ENCODE measurements around the gene PLCD4.

Gene PLCD4

DNA sequence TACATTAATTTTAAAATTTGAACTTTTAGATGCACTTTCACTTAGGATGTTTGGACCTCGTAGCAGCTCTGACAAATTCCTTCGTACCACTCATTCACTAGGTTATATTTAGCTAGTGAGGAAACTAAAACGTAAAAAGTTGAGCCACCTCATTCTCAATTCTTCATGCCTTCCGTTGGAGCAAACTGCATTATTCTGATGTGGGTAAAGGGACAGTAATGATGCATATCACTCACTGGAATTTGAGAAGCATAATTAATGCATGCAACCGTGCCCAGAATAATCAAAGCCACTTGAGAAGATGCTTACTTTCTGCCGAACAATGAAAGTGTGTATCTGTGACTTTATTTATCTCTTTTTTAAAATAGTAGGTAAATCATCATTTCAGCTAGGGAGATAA lies 36.8 kb upstream of the PLCD4 start:
- peaks cover 17% of the 10 kb centered on the region for H3K4me1 ChIP-seq
- H3K4me3 ChIP-seq (ENCODE audit: low read depth, low read length) = no peak overlapping the region
- H3K27me3 ChIP-seq (ENCODE audit: control insufficient read depth, insufficient read depth, low read length) = no peaks in the 10 kb centered on the region
- no peaks in the 10 kb centered on the region for H3K36me3 ChIP-seq (ENCODE audit: control insufficient read depth, insufficient read depth, low read length)
- H2AFZ ChIP-seq = no peak overlapping the region
- TF ChIP-seq, protein P1, sequence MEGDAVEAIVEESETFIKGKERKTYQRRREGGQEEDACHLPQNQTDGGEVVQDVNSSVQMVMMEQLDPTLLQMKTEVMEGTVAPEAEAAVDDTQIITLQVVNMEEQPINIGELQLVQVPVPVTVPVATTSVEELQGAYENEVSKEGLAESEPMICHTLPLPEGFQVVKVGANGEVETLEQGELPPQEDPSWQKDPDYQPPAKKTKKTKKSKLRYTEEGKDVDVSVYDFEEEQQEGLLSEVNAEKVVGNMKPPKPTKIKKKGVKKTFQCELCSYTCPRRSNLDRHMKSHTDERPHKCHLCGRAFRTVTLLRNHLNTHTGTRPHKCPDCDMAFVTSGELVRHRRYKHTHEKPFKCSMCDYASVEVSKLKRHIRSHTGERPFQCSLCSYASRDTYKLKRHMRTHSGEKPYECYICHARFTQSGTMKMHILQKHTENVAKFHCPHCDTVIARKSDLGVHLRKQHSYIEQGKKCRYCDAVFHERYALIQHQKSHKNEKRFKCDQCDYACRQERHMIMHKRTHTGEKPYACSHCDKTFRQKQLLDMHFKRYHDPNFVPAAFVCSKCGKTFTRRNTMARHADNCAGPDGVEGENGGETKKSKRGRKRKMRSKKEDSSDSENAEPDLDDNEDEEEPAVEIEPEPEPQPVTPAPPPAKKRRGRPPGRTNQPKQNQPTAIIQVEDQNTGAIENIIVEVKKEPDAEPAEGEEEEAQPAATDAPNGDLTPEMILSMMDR (IDR thresholded peaks at IDR 0.05) = no peak
- peaks cover 46% of the 10 kb centered on the region for H3K79me2 ChIP-seq
- H3K9me3 ChIP-seq (ENCODE audit: control insufficient read depth, low read length) = no peaks in the 10 kb centered on the region
- H3K27ac ChIP-seq = peak overlapping the region; percentile 95
- no peak overlapping the region for H3K4me2 ChIP-seq (ENCODE audit: low read length)
- H3K9ac ChIP-seq = no peak overlapping the region

DNA sequence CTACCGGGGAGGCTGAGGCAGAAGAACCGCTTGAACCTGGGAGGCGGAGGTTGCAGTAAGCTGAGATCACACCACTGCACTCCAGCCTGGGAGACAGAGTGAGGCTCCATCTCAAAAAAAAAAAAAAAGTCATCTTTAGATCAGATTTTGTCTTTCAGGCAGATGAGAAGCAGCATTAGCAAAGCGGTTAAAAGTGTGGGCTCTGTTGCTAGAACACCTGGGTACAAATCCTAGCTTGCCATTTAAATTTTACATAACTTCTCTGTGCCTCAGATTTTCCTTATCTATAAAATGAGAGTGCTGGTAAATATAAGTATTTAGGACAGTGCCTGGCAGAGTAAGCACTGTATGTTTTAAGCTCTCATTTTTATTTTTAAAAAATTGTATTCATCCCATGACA lies 30.8 kb upstream of the PLCD4 start:
- no peaks in the 10 kb centered on the region for H3K27me3 ChIP-seq (ENCODE audit: control insufficient read depth, insufficient read depth, low read length)
- TF ChIP-seq, protein P1 (IDR thresholded peaks at IDR 0.05) = no peak
- no peak overlapping the region for H3K4me2 ChIP-seq (ENCODE audit: low read length)
- no peaks in the 10 kb centered on the region for H3K9me3 ChIP-seq (ENCODE audit: control insufficient read depth, low read length)
- peaks cover 56% of the 10 kb centered on the region for H3K79me2 ChIP-seq
- H3K36me3 ChIP-seq (ENCODE audit: control insufficient read depth, insufficient read depth, low read length) = no peaks in the 10 kb centered on the region
- H3K27ac ChIP-seq = no peak overlapping the region
- no peak overlapping the region for H2AFZ ChIP-seq
- H3K4me3 ChIP-seq (ENCODE audit: low read depth, low read length) = no peak overlapping the region
- H3K9ac ChIP-seq = no peak overlapping the region
- H3K4me1 ChIP-seq = peaks cover 4% of the 10 kb centered on the region

DNA sequence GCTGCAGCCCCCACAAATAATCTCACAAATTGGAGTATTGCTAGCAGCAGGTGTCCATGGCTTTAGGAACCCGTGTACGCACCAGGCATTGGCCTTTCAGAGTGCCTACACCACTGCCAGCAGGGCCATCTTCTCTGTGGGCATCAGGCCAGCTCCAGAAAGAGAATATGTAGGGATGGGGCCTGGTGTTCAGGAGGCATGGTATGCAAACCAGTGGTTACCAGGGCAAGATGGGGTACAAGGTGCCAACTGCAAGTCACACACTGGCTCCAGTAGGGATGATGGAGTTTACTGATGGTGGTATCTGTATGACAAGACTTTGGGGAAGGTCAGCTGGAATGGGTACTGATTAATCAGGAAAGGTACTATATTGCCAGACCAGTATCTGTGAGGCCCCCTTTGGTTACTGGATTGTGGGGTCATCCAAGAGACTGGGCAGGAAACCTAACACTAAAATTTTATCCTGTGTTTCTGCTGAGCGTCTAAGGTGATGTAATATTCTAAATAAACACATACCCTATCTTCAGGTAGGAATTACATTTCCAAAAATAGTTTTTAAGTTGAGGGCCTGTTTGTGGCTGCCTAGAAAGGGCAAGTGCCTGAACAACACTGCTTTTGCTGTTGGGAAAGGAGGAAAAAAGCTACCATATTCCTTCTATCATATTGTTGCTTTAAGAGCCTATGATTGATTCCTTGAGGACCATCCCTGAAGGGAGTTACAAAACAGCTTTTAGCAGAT lies 30.0 kb upstream of the PLCD4 start:
- H3K36me3 ChIP-seq (ENCODE audit: control insufficient read depth, insufficient read depth, low read length) = no peaks in the 10 kb centered on the region
- H3K79me2 ChIP-seq = peaks cover 49% of the 10 kb centered on the region
- no peak overlapping the region for H3K4me3 ChIP-seq (ENCODE audit: low read depth, low read length)
- peaks cover 4% of the 10 kb centered on the region for H3K4me1 ChIP-seq
- no peaks in the 10 kb centered on the region for H3K9me3 ChIP-seq (ENCODE audit: control insufficient read depth, low read length)
- no peaks in the 10 kb centered on the region for H3K27me3 ChIP-seq (ENCODE audit: control insufficient read depth, insufficient read depth, low read length)
- TF ChIP-seq, protein P1 (IDR thresholded peaks at IDR 0.05) = no peak
- H2AFZ ChIP-seq = no peak overlapping the region
- no peak overlapping the region for H3K4me2 ChIP-seq (ENCODE audit: low read length)
- no peak overlapping the region for H3K9ac ChIP-seq
- no peak overlapping the region for H3K27ac ChIP-seq

DNA sequence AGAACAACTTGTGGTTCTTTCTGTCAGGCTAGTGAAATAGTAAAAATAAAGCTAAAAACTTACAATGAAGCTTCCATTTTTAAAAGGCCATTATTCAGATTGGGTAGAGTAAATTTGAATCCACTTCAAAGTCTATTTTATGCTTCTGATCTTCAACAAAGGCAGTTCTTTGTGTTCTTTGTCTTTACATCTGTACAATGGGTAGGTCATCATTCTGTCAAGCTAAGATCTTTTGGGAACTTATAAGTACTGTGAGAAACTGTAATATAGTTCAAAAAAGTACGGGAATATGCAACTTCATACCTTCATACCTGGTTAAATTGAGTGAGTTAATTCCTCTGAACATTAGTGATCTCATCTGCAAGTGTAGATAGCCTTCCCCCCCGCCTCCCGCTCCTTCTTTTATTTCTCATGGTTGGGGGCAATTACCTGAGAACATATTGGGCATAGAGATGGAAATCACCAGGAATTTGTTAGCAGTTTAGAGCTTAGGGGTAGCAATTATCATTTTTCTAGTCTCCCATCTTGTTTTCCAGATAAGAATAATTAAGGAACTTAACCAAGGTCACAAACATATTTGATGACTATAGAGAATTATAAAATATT lies 29.3 kb upstream of the PLCD4 start:
- Histone ChIP-seq H3K9ac (no peak overlapping the region), H3K4me1 (peaks cover 4% of the 10 kb centered on the region), H3K27me3 (ENCODE audit: control insufficient read depth, insufficient read depth, low read length) (no peaks in the 10 kb centered on the region), H3K9me3 (ENCODE audit: control insufficient read depth, low read length) (no peaks in the 10 kb centered on the region), H3K79me2 (peaks cover 46% of the 10 kb centered on the region), H3K4me3 (ENCODE audit: low read depth, low read length) (no peak overlapping the region), H2AFZ (no peak overlapping the region), H3K4me2 (ENCODE audit: low read length) (no peak overlapping the region), H3K27ac (no peak overlapping the region), H3K36me3 (ENCODE audit: control insufficient read depth, insufficient read depth, low read length) (no peaks in the 10 kb centered on the region)
- TF ChIP-seq, protein P1 (IDR thresholded peaks at IDR 0.05) = no peak

DNA sequence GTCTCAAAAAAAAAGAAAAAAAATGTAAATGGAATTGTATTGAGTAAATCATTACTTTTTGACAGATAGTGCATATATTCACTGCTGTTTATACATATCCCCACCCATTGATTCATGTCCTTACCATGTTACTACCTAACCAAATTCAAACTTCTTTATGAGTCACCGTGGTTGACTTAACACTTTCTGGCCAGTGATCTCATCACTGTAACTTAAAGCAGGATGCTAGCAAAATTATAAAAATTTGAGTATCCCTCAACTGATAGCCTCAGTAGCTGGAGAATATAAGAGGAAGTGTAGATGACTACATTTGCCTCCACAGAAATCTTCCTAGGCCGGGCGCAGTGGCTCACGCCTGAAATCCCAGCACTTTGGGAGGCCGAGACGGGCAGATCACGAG lies 25.6 kb upstream of the PLCD4 start:
- H2AFZ ChIP-seq = no peak overlapping the region
- TF ChIP-seq, protein P1 (IDR thresholded peaks at IDR 0.05) = no peak
- H3K4me1 ChIP-seq = peaks cover 4% of the 10 kb centered on the region
- no peak overlapping the region for H3K4me2 ChIP-seq (ENCODE audit: low read length)
- no peak overlapping the region for H3K4me3 ChIP-seq (ENCODE audit: low read depth, low read length)
- no peak overlapping the region for H3K27ac ChIP-seq
- H3K9me3 ChIP-seq (ENCODE audit: control insufficient read depth, low read length) = no peaks in the 10 kb centered on the region
- H3K27me3 ChIP-seq (ENCODE audit: control insufficient read depth, insufficient read depth, low read length) = no peaks in the 10 kb centered on the region
- H3K79me2 ChIP-seq = peaks cover 21% of the 10 kb centered on the region
- no peaks in the 10 kb centered on the region for H3K36me3 ChIP-seq (ENCODE audit: control insufficient read depth, insufficient read depth, low read length)
- no peak overlapping the region for H3K9ac ChIP-seq
